HG02884 (cell line): ENCODE results near the gene PAFAH1B2.
"Not testable (repeated sequence)": the region's sequence is repeated elsewhere in the genome, so short reads cannot be mapped to it uniquely, and the experiment has no call there.

Experiments
- ATAC-seq: cut with Tn5 transposase; IDR thresholded peaks from one replicate; pipeline ENCODE4 v1.9.1; 2021; ENCODE audit warnings: mild to moderate bottlenecking, moderate library complexity; ENCODE audit not compliant: unreplicated experiment

PAFAH1B2 gene, protein sequence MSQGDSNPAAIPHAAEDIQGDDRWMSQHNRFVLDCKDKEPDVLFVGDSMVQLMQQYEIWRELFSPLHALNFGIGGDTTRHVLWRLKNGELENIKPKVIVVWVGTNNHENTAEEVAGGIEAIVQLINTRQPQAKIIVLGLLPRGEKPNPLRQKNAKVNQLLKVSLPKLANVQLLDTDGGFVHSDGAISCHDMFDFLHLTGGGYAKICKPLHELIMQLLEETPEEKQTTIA

DNA sequence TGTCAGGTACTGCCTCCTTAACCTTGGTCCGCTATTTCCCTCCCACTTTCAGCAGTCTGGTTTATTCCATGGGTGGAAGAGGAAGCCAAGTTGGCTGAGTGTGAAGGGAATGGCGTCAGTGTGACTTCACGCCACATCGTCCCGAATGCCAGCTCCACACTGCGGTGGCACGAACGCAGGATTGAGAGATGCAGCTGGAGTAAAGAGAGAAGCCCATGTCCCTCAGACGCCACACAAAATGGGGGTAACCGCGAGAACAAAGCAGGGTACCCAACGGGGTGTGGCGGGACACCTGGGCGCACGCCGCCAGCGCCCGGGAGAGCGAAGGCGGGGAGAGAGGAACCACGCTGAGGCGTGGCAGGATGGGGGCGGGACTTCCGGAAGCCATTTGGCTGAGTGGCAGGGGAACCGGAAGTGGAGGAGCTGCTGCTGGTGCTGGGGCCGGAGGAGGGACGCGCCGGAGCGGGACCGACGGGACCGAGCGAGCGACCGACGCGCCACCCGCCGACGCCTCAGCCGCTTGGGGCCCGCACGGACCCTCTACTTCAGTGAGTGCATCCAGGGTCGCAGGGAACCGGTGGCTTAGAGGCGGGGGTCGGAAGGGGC, at the start of gene PAFAH1B2:
TSS of gene PAFAH1B2 (plus strand) at position 417 of the 606 bp plus-strand sequence. CDS start 8,161 bp downstream, outside the sequence.
- peak; percentile 89 for ATAC-seq

- no peak for ATAC-seq
Measured at GRCh38 chr11:117094776-117095175, 49.3 kb upstream of the PAFAH1B2 start.

GRCh38 chr11:117095284-117096161, 48.6 kb upstream of the PAFAH1B2 start:
- no peak for ATAC-seq

- peak; percentile 33 for ATAC-seq
Measured at GRCh38 chr11:117096201-117096991, 47.7 kb upstream of the PAFAH1B2 start.

DNA sequence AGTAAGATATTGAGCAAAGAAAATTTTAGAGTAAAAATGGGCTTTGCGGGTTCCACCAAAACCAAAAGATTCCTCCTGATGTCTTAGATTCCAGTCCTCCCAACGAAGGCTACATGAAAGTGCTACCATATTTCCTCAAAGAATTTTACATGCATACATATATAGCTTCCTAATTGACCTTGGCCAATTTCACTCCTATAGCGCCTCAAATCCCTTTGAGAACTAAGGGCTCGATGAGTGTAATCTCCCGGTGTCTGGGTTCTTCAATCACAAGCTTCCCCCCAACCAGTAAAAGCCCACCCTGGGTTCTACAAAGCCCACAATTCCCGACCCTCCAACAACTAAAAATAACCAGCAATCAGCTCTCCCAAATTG, 47.1 kb upstream of the PAFAH1B2 start:
- ATAC-seq: no peak

- peak; percentile 17 for ATAC-seq
Measured at GRCh38 chr11:117097389-117098268, 46.5 kb upstream of the PAFAH1B2 start.

GRCh38 chr11:117098269-117099232, 45.5 kb upstream of the PAFAH1B2 start, which contains the start of gene SIK3:
TSS of gene SIK3 (minus strand) at chr11:117098428. CDS start at chr11:117098415, 13 bp downstream.
- peak; percentile 68 for ATAC-seq

- ATAC-seq: no peak
Measured at GRCh38 chr11:117099696-117100095, 44.4 kb upstream of the PAFAH1B2 start.

GRCh38 chr11:117100556-117100955, 43.5 kb upstream of the PAFAH1B2 start:
- ATAC-seq: no peak

DNA sequence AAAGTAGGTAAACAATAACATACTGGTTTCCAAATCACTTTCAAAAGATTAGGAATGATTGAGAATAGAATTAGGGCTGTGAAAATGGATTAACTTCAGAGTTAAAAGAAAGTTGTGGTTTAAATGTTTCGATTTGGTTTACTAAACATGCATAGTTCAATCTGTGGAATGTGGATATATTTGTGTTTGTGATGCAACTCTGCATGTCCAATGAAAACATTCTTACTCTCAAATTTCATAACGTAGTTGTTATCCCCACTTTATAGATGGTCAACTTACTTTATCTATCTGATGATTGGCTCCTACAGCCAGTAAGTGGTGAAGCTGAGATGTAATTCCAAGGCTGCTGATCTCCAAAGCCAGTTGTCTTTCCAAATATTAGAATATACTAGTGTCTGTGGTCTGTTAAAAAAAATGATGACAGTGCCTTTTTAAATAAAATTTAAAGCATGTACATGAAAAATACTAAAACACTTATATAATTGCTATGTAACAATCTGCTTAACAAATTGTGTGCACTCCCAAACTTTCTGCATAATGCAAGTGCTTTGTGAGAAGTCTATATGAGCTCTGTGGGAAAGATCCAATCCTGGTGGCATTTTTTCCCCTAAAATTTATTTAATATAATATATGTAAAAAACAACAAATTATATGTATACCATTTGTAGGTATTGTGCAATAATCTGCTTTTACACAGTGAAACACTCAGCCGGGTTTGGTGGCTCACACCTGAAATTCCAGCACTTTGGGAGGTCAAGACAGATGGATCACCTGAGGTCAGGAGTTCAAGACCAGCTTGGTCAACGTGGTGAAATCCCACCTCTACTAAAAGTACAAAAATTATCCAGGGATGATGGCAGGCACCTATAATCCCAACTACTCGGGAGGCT, 36.1 kb upstream of the PAFAH1B2 start:
- ATAC-seq: no peak

GRCh38 chr11:117110294-117110950, 33.7 kb upstream of the PAFAH1B2 start:
- ATAC-seq: no peak

GRCh38 chr11:117112497-117112896, 31.6 kb upstream of the PAFAH1B2 start:
- ATAC-seq: not testable (repeated sequence)

DNA sequence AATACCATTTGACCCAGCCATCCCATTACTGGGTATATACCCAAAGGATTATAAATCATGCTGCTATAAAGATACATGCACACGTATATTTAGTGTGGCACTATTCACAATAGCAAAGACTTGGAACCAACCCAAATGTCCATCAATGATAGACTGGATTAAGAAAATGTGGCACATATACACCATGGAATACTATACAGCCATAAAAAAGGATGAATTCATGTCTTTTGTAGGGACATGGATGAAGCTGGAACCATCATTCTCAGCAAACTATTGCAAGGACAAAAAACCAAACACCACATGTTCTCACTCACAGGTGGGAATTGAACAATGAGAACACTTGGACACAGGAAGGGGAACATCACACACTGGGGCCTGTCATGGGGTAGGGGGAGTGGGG, 31.1 kb upstream of the PAFAH1B2 start:
- ATAC-seq: not testable (repeated sequence)

GRCh38 chr11:117117681-117118080, 26.4 kb upstream of the PAFAH1B2 start:
- ATAC-seq: no peak

DNA sequence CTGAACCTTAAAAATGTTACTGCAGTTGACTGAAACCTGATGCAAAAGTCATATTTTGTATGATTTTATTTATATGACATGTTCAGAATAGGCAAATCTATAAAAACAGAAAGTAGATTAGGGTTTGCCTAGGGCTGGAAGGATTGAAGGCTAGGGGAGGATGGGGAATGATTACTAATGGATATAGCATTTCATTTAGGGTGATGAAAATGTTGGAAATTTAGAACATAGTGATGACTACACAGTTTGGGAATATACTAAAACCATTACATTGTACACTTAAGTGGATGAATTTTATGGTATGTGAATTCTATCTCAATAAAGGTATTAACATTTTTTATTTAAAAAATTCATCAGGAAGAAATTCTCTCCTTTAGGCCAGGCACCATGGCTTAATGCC, 22.9 kb upstream of the PAFAH1B2 start:
- no peak for ATAC-seq

DNA sequence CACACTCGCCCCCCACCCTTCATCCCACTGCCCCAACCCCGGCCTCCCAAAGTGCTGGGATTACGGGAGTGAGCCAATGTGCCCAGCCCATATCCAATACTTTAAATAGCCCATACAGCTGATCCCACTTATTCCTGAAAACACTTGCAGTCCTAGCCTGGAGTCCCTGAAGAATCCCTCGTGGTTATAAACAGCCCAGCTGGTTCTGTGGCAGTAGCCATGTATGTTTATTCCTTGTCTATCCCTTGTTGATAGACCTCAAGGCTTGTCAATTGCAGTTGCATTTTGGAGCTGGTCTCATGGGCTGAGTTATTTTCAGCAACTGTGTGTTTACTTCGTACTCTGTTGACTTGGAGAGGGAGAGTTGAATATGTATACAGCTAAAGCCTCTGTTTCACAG, 21.5 kb upstream of the PAFAH1B2 start:
- ATAC-seq: no peak
